Adrenal gland (tissue), 12 donors: ENCODE measurements around the gene SLC25A26. TPM values are rescaled to one million over a fixed set of nuclear protein-coding genes. Genes with fewer than 3 reads are reported as not detected.
A peak's percentile ranks its signal among the peaks of the same experiment; 100 is the strongest.

Experiments
- DNase-seq, 7 donors: peaks; one replicate each; pipeline ENCODE4 v3.0.0-alpha.2; 2019 to 2020
- H3K27ac ChIP-seq, 5 donors: fragments of 200-600 bp; sonication (generic) in 4 of 5; 1 replicate in 3 of 5; 2 replicates in 2 of 5; pipeline versions ENCODE4 v1.5.1 to v1.8.0; 2016 to 2020; ENCODE audit warnings: mild to moderate bottlenecking in 1 of 5
- H3K27me3 ChIP-seq: fragments of 200-600 bp; 2 replicates; pipeline ENCODE4 v1.8.0; 2021
- H3K36me3 ChIP-seq, 2 donors: fragments of 200-600 bp; replicated peaks in 1 of 2; 1 replicate in 1 of 2; 2 replicates in 1 of 2; pipeline versions ENCODE4 v1.5.1 to v1.8.0; 2018 to 2022
- H3K4me1 ChIP-seq, 2 donors: fragments of 200-600 bp; replicated peaks in 1 of 2; 1 replicate in 1 of 2; 2 replicates in 1 of 2; pipeline versions ENCODE4 v1.5.1 to v1.8.0; 2018 to 2021
- H3K4me3 ChIP-seq, 4 donors: fragments of 200-600 bp; sonication (generic) in 3 of 4; one replicate each; pipeline ENCODE4 v1.5.1; 2016 to 2018
- H3K9me3 ChIP-seq, 3 donors: fragments of 200-600 bp; sonication (generic) in 1 of 3; replicated peaks in 1 of 3; 1 replicate in 2 of 3; 2 replicates in 1 of 3; pipeline versions ENCODE4 v1.5.1 to v1.8.0; 2016 to 2021
- POLR2A ChIP-seq, 2 donors: fragments of 450-650 bp; IDR thresholded peaks; one replicate each; pipeline ENCODE4 v1.6.1; 2017; ENCODE audit warnings: antibody characterized with exemption in 2 of 2, mild to moderate bottlenecking in 2 of 2, moderate library complexity in 1 of 2
- WGBS, 4 donors: extraction: QIAGEN DNeasy Blood & Tissue Kit in 2 of 4; methylation state at CpG; one replicate each; pipeline versions ENCODE4 v1.1.5 to v1.1.7; 2013 to 2017; 5-methylcytosine and 5-hydroxymethylcytosine counted together
- intact Hi-C, 2 donors: fragments of 100-400 bp; cut with DNase I; formaldehyde crosslinking; loops; one replicate each; pipeline versions ENCODE4 v1.14.1 to v1.15.0; 2022 to 2023
- polyA plus RNA-seq, 3 donors: library from polyadenylated mRNA; stranded (reverse); fragments of 200-250 nt in 2 of 3; fragments of 350-450 nt in 1 of 3; fragmentation: Illumina TruSeq in 1 of 3; extraction: RNeasy Lipid Tissue Mini Kit (QIAGEN cat#74804) in 1 of 3; gene quantifications; one replicate each; pipeline ENCODE4 v1.2.3, GENCODE V29; 2013 to 2014
- total RNA-seq, 9 donors: library from RNA; depleted of rRNA in 4 of 9; stranded (reverse); fragments of >200 nt in 4 of 9; fragments of 120-200 nt in 1 of 9; fragmentation: NEBNext Ultra II Directional in 1 of 9; extraction: Animal tissue kit (Norgen Biotek cat#: 25700) in 1 of 9; gene quantifications; one replicate each; pipeline versions ENCODE4 v1.1.0 to v1.2.4, GENCODE V29; 2013 to 2023
- TF ChIP-seq, protein P1 (sequence below), 6 experiments: fragments of 450-650 bp in 4 of 6; fragments of 200-600 bp in 2 of 6; sonication (generic) in 1 of 6; IDR thresholded peaks; 1 replicate in 5 of 6; 2 replicates in 1 of 6; pipeline versions ENCODE4 v1.5.1 to v1.8.0; 2016 to 2021; ENCODE audit warnings: antibody characterized with exemption in 6 of 6, mild to moderate bottlenecking in 2 of 6, moderate library complexity in 1 of 6
- donor health status: healthy with polysubstance abuse.
- donor health status: Bipolar disorder and iron deficiency.
- donor health status: DM: yes; HTN: yes; CAD: no.
- donor health status: DM: no; HTN: no; CAD: no.
- donor health status: DM: no; HTN: no; CAD: no.
- donor health status: DM: yes; HTN: yes; CAD: no.

SLC25A26 gene
- total and polyA plus RNA-seq, 12 donors, result 9.5 to 38.2 (median 22.2) TPM

DNA sequence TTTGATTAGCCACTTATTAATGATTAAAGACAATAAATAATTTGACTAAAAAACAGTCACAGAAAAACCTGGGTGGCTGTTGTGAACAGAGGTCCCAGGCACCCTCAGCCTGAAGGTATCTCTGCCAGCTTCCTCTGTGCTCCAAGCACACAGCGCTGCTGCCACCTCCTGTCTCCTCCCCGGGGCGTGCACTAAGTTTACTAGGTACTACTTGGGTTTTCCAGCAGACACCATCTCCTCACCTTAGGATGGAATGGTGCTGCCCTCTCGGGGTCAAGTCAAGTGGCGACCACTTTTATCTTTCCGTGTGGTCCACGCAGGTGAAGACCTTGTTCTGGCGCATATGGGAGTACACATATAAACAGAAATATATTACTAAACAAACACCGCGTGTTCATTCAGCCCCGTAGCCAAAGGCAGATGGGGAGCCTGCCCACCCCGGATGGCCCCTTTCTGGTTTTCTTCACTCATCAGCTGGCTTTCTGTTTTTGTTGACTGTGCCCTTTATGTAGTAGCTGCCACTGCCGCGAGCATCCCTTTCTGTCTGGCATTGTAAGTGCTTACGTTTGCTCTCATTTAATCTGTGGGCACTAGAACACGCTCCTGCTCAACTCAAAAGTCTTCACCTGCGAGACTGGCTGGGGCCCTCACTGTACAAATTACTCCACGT lies 152.0 kb downstream of the SLC25A26 start:
- Histone ChIP-seq H3K4me3 (no peak overlapping the region), H3K36me3 (no peaks in the 10 kb centered on the region), H3K9me3 (no peaks in the 10 kb centered on the region), H3K4me1 (peaks cover 0 to 12% of the 10 kb centered on the region in 2 donors), H3K27ac (no peak overlapping the region), H3K27me3 (no peaks in the 10 kb centered on the region)
- intact Hi-C loops, result no loop called here
- peak in 2 of 7 donors; percentile 37 to 60 for DNase-seq
- no peak for TF ChIP-seq POLR2A (IDR thresholded peaks at IDR 0.05)
- TF ChIP-seq, protein P1, sequence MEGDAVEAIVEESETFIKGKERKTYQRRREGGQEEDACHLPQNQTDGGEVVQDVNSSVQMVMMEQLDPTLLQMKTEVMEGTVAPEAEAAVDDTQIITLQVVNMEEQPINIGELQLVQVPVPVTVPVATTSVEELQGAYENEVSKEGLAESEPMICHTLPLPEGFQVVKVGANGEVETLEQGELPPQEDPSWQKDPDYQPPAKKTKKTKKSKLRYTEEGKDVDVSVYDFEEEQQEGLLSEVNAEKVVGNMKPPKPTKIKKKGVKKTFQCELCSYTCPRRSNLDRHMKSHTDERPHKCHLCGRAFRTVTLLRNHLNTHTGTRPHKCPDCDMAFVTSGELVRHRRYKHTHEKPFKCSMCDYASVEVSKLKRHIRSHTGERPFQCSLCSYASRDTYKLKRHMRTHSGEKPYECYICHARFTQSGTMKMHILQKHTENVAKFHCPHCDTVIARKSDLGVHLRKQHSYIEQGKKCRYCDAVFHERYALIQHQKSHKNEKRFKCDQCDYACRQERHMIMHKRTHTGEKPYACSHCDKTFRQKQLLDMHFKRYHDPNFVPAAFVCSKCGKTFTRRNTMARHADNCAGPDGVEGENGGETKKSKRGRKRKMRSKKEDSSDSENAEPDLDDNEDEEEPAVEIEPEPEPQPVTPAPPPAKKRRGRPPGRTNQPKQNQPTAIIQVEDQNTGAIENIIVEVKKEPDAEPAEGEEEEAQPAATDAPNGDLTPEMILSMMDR (IDR thresholded peaks at IDR 0.05), result no peak
- 83 to 87% (median 85%) methylated on average over 18 of the region's 18 CpGs for WGBS, 4 donors

DNA sequence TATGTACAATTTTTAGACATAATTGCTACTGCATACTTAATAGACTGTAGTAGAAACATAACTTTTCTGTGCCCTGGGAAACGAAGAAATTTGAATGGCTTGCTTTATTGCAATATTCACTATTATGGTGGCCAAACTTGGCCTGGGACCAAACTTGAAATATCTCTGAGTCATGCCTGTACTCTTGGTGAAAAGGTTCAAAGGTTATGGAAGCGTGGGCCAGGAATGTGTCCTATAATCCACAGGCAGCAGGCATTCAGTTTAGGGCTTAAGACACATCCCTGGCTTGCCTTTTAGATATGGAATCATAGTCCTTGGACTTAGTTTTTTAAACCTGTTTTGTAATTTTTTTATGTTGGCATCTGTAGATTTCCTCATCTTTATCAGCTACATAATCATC lies 155.8 kb downstream of the SLC25A26 start:
- Histone ChIP-seq H3K4me1 (peaks cover 0 to 12% of the 10 kb centered on the region in 2 donors), H3K36me3 (peaks cover 0 to 22% of the 10 kb centered on the region in 2 donors), H3K27ac (no peak overlapping the region), H3K9me3 (no peaks in the 10 kb centered on the region), H3K27me3 (no peaks in the 10 kb centered on the region), H3K4me3 (no peak overlapping the region)
- intact Hi-C loops, result no loop called here
- no peak for TF ChIP-seq POLR2A (IDR thresholded peaks at IDR 0.05)
- TF ChIP-seq, protein P1 (IDR thresholded peaks at IDR 0.05), result no peak
- 64 to 75% (median 66%) methylated on average over 2 of the region's 2 CpGs for WGBS, 4 donors
- DNase-seq, result peak in 6 of 7 donors; percentile 40 to 77 (median 74)

GRCh38 chr3:66377800-66378199 lies 157.0 kb downstream of the SLC25A26 start:
- WGBS, 4 donors, result 93 to 96% (median 94%) methylated on average over 5 of the region's 5 CpGs
- DNase-seq, result no peak
- Histone ChIP-seq H3K4me1 (peaks cover 0 to 9% of the 10 kb centered on the region in 2 donors), H3K27ac (no peak overlapping the region), H3K9me3 (no peaks in the 10 kb centered on the region), H3K27me3 (no peaks in the 10 kb centered on the region), H3K4me3 (no peak overlapping the region), H3K36me3 (peaks cover 0 to 34% of the 10 kb centered on the region in 2 donors)
- intact Hi-C loops, result no loop called here
- no peak for TF ChIP-seq POLR2A (IDR thresholded peaks at IDR 0.05)
- TF ChIP-seq, protein P1 (IDR thresholded peaks at IDR 0.05), result no peak

DNA sequence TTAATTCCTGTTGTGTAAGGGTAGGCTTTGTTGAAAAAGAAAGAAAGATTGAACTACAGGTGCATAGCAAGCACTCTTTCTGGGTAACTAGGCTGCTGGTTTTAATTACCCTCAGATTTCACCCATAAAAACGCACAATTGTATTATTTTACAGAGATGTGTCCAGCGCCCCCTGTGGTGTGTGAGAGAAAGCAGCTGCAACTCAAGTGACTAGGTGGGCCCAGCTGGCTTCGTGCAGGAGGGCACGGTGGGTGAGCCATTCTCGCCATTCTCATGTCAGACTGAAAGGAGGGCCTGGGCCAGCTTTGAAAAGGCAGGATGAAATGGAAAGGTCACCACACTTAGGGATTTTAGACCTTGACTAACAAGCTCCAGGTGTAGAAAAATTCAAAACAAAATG lies 157.5 kb downstream of the SLC25A26 start:
- DNase-seq, result no peak
- intact Hi-C loops, result no loop called here
- Histone ChIP-seq H3K27ac (no peak overlapping the region), H3K4me1 (peaks cover 0 to 9% of the 10 kb centered on the region in 2 donors), H3K36me3 (peaks cover 0 to 39% of the 10 kb centered on the region in 2 donors), H3K4me3 (no peak overlapping the region), H3K27me3 (no peaks in the 10 kb centered on the region), H3K9me3 (no peaks in the 10 kb centered on the region)
- 80 to 89% (median 87%) methylated on average over 5 of the region's 5 CpGs for WGBS, 4 donors
- TF ChIP-seq POLR2A (IDR thresholded peaks at IDR 0.05), result no peak
- TF ChIP-seq, protein P1 (IDR thresholded peaks at IDR 0.05), result peak in 3 of 6 experiments; percentile 13 to 23 (median 17)
